ENCODE results near the gene TMA7B.

DNA sequence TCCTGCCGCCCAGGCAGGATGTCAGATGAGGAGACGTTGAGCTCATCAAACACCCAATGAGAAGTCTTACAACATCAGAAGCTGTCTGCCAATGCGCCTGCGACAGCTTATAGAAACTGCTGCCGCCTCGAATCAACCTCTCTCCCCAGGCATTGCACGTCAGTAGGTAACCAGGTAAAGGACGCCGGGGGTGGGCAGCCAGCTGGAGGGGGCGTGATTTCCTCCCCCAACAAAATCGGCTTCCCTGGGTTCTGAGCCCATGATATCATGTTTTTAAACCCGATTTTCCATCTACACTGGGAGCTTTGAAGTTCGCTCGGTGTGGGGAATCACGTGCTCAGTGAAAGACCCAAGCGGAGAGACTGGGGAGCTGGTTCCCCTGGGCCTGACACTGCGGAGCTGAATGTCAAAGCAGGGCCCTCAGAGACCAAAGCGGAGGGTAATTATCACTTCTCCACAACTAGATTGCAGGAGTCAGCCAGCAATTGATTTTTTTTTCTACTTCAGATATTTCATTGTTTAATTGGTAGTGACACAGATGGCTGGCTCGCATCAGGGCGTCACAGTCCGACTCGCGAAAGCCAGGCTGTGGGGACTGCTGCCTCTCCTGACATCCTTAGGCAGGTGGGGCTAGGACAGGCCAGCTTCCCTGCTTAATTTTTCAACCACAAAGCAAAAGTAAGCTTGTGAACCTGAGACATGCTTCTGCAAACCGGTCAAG, 49.9 kb downstream of the TMA7B start:
- TF ChIP-seq POLR2AphosphoS5 (IDR thresholded peaks at IDR 0.05; ENCODE audit: low read depth): no peak
- TF ChIP-seq, protein P1, sequence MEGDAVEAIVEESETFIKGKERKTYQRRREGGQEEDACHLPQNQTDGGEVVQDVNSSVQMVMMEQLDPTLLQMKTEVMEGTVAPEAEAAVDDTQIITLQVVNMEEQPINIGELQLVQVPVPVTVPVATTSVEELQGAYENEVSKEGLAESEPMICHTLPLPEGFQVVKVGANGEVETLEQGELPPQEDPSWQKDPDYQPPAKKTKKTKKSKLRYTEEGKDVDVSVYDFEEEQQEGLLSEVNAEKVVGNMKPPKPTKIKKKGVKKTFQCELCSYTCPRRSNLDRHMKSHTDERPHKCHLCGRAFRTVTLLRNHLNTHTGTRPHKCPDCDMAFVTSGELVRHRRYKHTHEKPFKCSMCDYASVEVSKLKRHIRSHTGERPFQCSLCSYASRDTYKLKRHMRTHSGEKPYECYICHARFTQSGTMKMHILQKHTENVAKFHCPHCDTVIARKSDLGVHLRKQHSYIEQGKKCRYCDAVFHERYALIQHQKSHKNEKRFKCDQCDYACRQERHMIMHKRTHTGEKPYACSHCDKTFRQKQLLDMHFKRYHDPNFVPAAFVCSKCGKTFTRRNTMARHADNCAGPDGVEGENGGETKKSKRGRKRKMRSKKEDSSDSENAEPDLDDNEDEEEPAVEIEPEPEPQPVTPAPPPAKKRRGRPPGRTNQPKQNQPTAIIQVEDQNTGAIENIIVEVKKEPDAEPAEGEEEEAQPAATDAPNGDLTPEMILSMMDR (IDR thresholded peaks at IDR 0.05; ENCODE audit: insufficient read depth, low read length): no peak
- TF ChIP-seq, protein P2, sequence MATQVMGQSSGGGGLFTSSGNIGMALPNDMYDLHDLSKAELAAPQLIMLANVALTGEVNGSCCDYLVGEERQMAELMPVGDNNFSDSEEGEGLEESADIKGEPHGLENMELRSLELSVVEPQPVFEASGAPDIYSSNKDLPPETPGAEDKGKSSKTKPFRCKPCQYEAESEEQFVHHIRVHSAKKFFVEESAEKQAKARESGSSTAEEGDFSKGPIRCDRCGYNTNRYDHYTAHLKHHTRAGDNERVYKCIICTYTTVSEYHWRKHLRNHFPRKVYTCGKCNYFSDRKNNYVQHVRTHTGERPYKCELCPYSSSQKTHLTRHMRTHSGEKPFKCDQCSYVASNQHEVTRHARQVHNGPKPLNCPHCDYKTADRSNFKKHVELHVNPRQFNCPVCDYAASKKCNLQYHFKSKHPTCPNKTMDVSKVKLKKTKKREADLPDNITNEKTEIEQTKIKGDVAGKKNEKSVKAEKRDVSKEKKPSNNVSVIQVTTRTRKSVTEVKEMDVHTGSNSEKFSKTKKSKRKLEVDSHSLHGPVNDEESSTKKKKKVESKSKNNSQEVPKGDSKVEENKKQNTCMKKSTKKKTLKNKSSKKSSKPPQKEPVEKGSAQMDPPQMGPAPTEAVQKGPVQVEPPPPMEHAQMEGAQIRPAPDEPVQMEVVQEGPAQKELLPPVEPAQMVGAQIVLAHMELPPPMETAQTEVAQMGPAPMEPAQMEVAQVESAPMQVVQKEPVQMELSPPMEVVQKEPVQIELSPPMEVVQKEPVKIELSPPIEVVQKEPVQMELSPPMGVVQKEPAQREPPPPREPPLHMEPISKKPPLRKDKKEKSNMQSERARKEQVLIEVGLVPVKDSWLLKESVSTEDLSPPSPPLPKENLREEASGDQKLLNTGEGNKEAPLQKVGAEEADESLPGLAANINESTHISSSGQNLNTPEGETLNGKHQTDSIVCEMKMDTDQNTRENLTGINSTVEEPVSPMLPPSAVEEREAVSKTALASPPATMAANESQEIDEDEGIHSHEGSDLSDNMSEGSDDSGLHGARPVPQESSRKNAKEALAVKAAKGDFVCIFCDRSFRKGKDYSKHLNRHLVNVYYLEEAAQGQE (IDR thresholded peaks at IDR 0.05; ENCODE audit: insufficient replicate concordance, low read depth): no peak
- TF ChIP-seq GABPA (IDR thresholded peaks at IDR 0.05; ENCODE audit: low read depth): no peak
- no peak for TF ChIP-seq SPI1 (IDR thresholded peaks at IDR 0.05; ENCODE audit: borderline replicate concordance, low read depth)

Data from HL-60 (cell line).